ENCODE results near the gene TBL1XR1.

TBL1XR1 gene

GRCh38 chr3:176994891-176995781 is 202.1 kb downstream of the TBL1XR1 start:
- no peak for DNase-seq

DNA sequence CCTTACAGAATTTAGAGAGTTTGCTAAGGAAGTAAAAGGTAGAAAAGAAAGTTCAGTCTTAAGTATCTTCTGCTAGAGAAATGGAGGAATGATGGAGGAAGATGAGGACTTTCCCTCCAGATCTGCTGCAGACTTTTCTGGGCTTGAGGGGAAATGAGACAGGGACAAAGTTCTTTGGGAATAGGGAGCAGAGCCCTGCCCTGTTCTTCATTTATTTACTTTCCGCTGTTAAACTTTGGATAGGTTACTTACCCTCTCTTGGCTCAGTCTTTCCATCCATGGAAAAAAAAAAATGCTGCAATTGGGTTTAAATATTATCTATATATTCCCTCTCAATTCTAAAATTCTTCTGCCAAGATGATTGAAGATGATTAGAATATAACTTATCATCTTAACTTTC is 202.9 kb downstream of the TBL1XR1 start:
- no peak for DNase-seq

GRCh38 chr3:176992978-176993377 is 204.3 kb downstream of the TBL1XR1 start:
- DNase-seq: no peak

DNA sequence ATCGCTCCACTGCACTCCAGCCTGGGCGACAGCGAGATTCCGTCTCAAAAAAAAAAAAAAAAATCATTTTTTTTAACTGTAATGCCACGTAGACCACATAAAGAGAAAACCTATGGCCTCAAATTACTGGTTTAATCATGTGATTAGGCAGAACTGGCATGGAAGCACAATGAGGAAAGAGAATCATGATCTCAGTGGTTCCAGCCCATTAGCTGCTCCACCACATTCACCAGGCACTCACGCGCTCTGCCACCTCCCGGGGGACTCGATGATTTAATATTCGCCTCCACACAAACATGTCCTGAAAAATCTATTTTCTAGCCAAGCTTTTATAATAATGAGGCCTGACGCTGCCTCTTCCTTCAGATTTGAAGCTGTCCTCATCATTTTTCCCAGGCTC is 204.7 kb downstream of the TBL1XR1 start:
- DNase-seq: no peak

DNA sequence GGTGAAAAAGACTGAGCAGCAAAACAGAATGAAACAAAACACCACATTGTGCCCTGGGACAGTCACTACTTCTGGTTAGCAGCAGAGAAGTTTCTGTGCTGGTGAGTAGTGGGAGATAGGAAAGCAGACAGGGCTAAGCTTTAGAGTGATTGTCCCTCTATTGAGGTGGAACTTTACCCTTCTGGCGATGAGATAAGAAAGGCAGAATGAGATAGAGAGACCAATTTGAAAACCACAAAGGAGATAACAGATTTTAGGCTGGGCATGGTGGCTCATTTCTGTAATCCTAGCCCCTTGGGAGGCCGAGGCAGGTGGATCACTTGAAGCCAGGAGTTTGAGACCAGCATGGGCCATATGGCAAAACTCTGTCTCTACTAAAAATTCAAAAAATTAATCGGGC is 208.5 kb downstream of the TBL1XR1 start:
- no peak for DNase-seq

- no peak for DNase-seq
These were observed 209.2 kb downstream of the TBL1XR1 start for GRCh38 chr3:176987901-176988650.

DNA sequence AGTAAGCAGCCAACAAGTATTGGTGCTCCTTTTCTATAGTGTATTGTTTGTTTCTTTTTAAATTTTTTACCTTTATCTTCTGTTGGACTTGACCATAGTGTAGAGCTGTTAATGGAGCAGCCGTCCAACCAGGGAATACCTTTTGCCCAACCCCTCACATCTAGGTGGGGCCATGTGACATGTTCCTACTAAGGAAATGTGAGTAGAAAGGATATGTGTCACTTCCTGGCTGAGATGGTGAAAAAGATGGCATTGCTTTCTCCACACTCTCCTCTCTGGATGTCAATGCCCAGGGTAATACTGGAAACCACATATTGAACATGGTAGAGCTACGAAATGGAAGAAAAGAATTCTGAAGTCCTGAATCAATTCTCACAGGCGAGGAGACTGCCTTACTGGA is 218.8 kb downstream of the TBL1XR1 start:
- DNase-seq: no peak

DNA sequence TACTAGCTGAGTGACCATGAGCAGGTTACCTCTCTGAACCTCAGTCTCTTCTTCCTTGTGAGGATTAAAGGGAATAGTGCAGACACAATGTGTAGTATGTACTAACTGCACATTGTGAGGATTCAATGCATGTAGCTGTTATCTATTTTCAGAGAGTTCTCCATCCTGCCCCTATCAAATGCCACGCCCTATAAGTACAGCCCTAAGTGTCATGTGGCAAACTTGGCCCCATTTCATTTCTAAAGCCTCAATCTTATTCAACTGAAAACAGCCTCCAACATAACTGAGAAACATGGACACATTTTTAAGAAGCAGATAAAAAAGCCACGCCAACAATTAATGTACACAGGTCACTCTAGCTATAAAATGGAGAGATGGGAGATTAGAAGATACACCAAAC is 220.0 kb downstream of the TBL1XR1 start:
- DNase-seq: no peak

GRCh38 chr3:176976586-176976985 is 220.7 kb downstream of the TBL1XR1 start:
- no peak for DNase-seq

DNA sequence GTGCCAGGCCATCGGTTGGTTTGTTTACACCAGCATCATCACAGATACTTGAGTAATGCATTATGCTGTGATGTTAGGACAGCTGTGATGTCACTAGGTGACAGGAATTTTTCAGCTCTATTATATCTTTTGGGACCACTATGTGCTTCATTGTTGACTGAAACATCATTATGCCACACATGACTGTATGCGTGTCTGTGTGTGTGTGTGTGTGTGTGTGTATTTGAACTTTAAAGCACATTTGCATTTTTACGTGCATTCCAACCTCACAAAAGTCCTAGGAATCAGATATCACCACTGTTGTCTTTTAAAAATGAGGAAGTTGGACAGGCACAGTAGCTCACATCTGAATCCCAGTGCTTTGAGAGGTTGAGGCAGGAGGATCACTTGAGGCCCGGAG is 223.0 kb downstream of the TBL1XR1 start:
- DNase-seq: no peak

DNA sequence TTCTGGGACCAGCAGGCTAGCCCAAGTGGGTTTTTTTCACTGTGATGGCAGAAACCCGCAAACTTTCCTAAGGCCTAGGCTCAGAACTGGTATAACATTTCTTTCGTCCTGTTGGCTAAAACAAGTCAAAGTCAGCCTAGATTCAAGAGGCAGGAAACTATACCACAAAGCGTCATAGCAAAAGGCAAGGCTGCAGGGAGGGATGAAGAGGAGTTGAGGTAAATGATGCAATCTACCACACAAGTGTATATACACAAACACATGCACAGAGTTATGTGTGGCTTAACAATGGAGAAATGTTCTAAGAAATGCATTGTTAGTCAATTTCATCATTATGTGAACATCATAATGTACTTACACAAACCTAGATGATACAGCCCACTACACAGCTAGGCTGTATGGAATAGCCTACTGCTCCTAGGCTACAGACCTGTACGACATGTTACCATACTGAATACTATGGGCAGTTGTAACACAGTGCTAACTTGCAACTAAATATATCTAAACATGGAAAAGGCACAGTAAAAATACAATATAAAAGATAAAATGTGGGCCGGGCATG is 225.6 kb downstream of the TBL1XR1 start:
- no peak for DNase-seq

DNA sequence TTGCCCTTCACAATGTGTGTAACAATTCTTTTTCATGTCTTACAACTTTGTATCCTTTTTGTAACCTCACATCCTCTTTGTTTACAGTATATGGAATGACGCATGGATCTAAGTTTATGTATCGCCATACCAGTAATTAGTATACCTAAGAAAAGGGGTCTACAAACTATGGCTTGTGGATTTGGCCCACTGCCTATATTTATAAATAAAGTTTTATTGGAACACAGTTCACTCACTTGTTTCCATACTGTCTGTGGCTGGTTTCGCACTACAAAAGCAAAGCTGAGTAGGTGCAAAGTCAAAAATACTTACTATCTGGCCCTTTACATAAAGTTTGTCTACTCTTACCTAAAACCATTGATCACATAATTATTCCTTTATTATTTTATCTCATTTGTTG is 226.5 kb downstream of the TBL1XR1 start:
- DNase-seq: no peak

DNA sequence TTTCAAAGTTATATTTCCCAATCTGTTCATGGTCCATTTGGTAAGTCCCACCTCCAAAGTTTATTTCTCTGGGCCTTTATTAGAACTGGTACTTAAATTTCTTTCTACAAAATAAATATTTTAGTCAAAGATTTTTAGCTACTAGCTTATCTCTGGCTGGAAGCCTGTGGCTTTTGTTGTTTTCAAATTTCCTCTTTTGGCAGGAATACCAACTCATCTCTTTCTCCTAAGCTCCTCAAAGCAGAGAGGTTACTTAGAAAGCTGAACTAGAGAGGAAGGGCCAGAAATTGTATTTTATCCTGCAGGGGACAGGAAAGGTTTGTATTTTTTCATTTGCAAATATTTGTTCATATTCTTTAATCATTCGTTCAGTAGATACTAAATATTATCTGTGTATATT is 227.8 kb downstream of the TBL1XR1 start:
- DNase-seq: no peak

Data from islet precursor cell (in vitro differentiated cells).